Panc1 (cell line): Measurements from ENCODE around the gene ESR1. TPM values are rescaled to one million over a fixed set of nuclear protein-coding genes. Genes with fewer than 3 reads are reported as not detected.

ENCODE experiments used
- ATAC-seq: fragments of 200-7000 bp; cut with Tn5 transposase; 2 replicates; pipeline ENCODE4 v1.9.1; 2020; ENCODE audit warnings: mild to moderate bottlenecking, moderate library complexity
- BruUV-seq: library from RNA; stranded (reverse); fragments of 400-500 nt; replicated peaks from 2 replicates; lab custom pipeline; 2021; lab: Mats Ljungman, UMichigan
- CTCF ChIA-PET: fragments of 300-600 bp; sonication (Branson Sonifier 250); formaldehyde crosslinking; loops from one replicate; lab custom pipeline; 2022; ENCODE audit warnings: antibody characterized with exemption; lab: Charles Lee
- POLR2A ChIA-PET: fragments of 300-600 bp; sonication (Branson Sonifier 250); formaldehyde crosslinking; loops from one replicate; lab custom pipeline; 2022; ENCODE audit warnings: antibody characterized with exemption; lab: Charles Lee
- DNase-seq: peaks from one replicate; pipeline ENCODE4 v3.0.0-alpha.2; 2010; ENCODE audit warnings: low read depth, low spot score
- H3K27ac ChIP-seq: 2 replicates; pipeline ENCODE4 v1.5.1; 2011; ENCODE audit warnings: mild to moderate bottlenecking, low read length, inconsistent platforms
- H3K27me3 ChIP-seq: fragments of 200-500 bp; sonication (Bioruptor generic); 2 replicates; pipeline ENCODE4 v1.6.0; 2014; ENCODE audit warnings: low read length, inconsistent platforms; ENCODE audit not compliant: control insufficient read depth, insufficient read depth
- H3K36me3 ChIP-seq: fragments of 200-500 bp; sonication (Bioruptor generic); 2 replicates; pipeline ENCODE4 v1.5.1; 2014; ENCODE audit warnings: inconsistent platforms, mild to moderate bottlenecking, low read length, moderate library complexity; ENCODE audit not compliant: control insufficient read depth, insufficient read depth
- H3K4me1 ChIP-seq: 2 replicates; pipeline ENCODE4 v1.5.1; 2011; ENCODE audit warnings: inconsistent platforms, mild to moderate bottlenecking, low read length, moderate library complexity; ENCODE audit not compliant: control insufficient read depth, insufficient read depth
- H3K4me3 ChIP-seq, 2 experiments: 2 replicates each; pipeline ENCODE4 v1.5.1; 2011 to 2012; ENCODE audit warnings: low read depth in 2 of 2, low read length in 2 of 2, mild to moderate bottlenecking in 2 of 2, inconsistent platforms in 1 of 2, moderate library complexity in 1 of 2
- H3K9me3 ChIP-seq: fragments of 200-500 bp; sonication (Bioruptor generic); 2 replicates; pipeline ENCODE4 v1.5.1; 2014; ENCODE audit warnings: low read depth, mild to moderate bottlenecking, inconsistent platforms, low read length, moderate library complexity; ENCODE audit not compliant: control insufficient read depth, insufficient read depth
- POLR2AphosphoS5 ChIP-seq: IDR thresholded peaks from 2 replicates; pipeline ENCODE4 v1.6.1; 2012; ENCODE audit warnings: mild to moderate bottlenecking, low read depth, low read length, moderate library complexity
- SIN3A ChIP-seq: IDR thresholded peaks from 2 replicates; pipeline ENCODE4 v1.6.1; 2012; ENCODE audit warnings: low read depth, mild to moderate bottlenecking, low read length, moderate library complexity, borderline replicate concordance; ENCODE audit not compliant: insufficient read depth
- TCF7L2 ChIP-seq: IDR thresholded peaks from 2 replicates; pipeline ENCODE4 v1.6.1; 2011; ENCODE audit warnings: mild to moderate bottlenecking, low read depth, low read length, inconsistent platforms
- in situ Hi-C: cut with HindIII; loops from 2 replicates; pipeline ENCODE4 v1.10.0; 2016; ENCODE audit warnings: low sequenced_read_pairs, low pct_unique_long_range_greater_than_20kb
- intact Hi-C: fragments of 100-400 bp; cut with micrococcal nuclease; formaldehyde crosslinking; loops from one replicate; pipeline ENCODE4 v1.10.0; 2022; ENCODE audit not compliant: unreplicated experiment
- total RNA-seq: library from RNA; stranded (reverse); gene quantifications from one replicate; pipeline ENCODE4 v1.2.1, GENCODE V29; 2021; ENCODE audit not compliant: unreplicated experiment
- TF ChIP-seq, protein P1 (sequence below): fragments of 450-650 bp; IDR thresholded peaks from 2 replicates; pipeline ENCODE4 v1.5.1; 2017; ENCODE audit warnings: mild to moderate bottlenecking
- TF ChIP-seq, protein P2 (sequence below), 2 experiments: IDR thresholded peaks; 2 replicates each; pipeline ENCODE4 v1.6.1; 2011 to 2012; ENCODE audit warnings: low read depth in 2 of 2, control low read depth in 1 of 2, low read length in 1 of 2, mild to moderate bottlenecking in 1 of 2, moderate library complexity in 1 of 2; ENCODE audit not compliant: insufficient read depth in 1 of 2

ESR1 gene
- total RNA-seq, 1 experiment from 2014 or later, result 0.03 TPM

- ATAC-seq, result no peak
- Histone ChIP-seq H3K27ac (no peak overlapping the region), H3K9me3 (no peaks in the 10 kb centered on the region), H3K27me3 (no peaks in the 10 kb centered on the region), H3K4me1 (no peaks in the 10 kb centered on the region), H3K36me3 (no peaks in the 10 kb centered on the region), H3K4me3 (no peak overlapping the region)
- no TSS peak for BruUV-seq
- TF ChIP-seq, protein P1, sequence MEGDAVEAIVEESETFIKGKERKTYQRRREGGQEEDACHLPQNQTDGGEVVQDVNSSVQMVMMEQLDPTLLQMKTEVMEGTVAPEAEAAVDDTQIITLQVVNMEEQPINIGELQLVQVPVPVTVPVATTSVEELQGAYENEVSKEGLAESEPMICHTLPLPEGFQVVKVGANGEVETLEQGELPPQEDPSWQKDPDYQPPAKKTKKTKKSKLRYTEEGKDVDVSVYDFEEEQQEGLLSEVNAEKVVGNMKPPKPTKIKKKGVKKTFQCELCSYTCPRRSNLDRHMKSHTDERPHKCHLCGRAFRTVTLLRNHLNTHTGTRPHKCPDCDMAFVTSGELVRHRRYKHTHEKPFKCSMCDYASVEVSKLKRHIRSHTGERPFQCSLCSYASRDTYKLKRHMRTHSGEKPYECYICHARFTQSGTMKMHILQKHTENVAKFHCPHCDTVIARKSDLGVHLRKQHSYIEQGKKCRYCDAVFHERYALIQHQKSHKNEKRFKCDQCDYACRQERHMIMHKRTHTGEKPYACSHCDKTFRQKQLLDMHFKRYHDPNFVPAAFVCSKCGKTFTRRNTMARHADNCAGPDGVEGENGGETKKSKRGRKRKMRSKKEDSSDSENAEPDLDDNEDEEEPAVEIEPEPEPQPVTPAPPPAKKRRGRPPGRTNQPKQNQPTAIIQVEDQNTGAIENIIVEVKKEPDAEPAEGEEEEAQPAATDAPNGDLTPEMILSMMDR, result no peak
- TF ChIP-seq SIN3A (no peak), POLR2AphosphoS5 (no peak), TCF7L2 (no peak)
- TF ChIP-seq, protein P2, sequence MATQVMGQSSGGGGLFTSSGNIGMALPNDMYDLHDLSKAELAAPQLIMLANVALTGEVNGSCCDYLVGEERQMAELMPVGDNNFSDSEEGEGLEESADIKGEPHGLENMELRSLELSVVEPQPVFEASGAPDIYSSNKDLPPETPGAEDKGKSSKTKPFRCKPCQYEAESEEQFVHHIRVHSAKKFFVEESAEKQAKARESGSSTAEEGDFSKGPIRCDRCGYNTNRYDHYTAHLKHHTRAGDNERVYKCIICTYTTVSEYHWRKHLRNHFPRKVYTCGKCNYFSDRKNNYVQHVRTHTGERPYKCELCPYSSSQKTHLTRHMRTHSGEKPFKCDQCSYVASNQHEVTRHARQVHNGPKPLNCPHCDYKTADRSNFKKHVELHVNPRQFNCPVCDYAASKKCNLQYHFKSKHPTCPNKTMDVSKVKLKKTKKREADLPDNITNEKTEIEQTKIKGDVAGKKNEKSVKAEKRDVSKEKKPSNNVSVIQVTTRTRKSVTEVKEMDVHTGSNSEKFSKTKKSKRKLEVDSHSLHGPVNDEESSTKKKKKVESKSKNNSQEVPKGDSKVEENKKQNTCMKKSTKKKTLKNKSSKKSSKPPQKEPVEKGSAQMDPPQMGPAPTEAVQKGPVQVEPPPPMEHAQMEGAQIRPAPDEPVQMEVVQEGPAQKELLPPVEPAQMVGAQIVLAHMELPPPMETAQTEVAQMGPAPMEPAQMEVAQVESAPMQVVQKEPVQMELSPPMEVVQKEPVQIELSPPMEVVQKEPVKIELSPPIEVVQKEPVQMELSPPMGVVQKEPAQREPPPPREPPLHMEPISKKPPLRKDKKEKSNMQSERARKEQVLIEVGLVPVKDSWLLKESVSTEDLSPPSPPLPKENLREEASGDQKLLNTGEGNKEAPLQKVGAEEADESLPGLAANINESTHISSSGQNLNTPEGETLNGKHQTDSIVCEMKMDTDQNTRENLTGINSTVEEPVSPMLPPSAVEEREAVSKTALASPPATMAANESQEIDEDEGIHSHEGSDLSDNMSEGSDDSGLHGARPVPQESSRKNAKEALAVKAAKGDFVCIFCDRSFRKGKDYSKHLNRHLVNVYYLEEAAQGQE (IDR thresholded peaks at IDR 0.05; ENCODE audit: insufficient read depth in 1 of 2, low read depth in 2 of 2, low read length in 1 of 2), result no peak
- intact Hi-C loops, result no loop called here
- no peak for DNase-seq
- CTCF ChIA-PET, result no interaction called here
- POLR2A ChIA-PET, result no interaction called here
- in situ Hi-C loops, result no loop called here
Observed at GRCh38 chr6:151826517-151827142, 19.1 kb downstream of the ESR1 start.

DNA sequence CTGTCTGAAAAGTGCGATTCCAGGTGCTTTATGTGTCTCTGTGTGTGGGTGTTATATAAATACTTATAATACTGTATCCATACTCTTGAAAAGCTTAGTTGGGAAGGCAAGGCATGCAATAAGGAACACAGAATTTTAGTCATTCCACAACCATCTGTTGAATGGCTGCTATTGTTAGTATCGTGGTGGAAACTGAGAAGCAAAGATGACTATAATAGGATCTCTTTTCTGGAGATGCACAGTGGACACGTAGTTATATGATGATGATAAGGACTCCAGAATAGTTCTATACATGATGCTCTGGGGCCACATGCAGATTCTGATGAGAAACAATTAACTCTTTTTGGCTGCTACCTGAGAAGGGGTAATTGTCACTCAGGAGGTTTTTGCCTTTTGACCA is 25.2 kb downstream of the ESR1 start:
- no peak for TF ChIP-seq POLR2AphosphoS5
- TF ChIP-seq, protein P1, result no peak
- TF ChIP-seq, protein P2 (IDR thresholded peaks at IDR 0.05; ENCODE audit: insufficient read depth in 1 of 2, low read depth in 2 of 2, low read length in 1 of 2), result no peak
- TF ChIP-seq TCF7L2, result no peak
- TF ChIP-seq SIN3A, result no peak
- no TSS peak for BruUV-seq
- ChIA-PET POLR2A (no interaction called here), CTCF (no interaction called here)
- intact Hi-C loops, result no loop called here
- Histone ChIP-seq H3K4me3 (no peak overlapping the region), H3K27ac (no peak overlapping the region), H3K27me3 (no peaks in the 10 kb centered on the region), H3K36me3 (no peaks in the 10 kb centered on the region), H3K9me3 (no peaks in the 10 kb centered on the region), H3K4me1 (no peaks in the 10 kb centered on the region)
- DNase-seq (no peak), ATAC-seq (no peak)
- in situ Hi-C loops, result no loop called here
